NT2/D1 (cell line): ENCODE results near the gene RASGRF2.

ENCODE experiments used
- DNase-seq: peaks from one replicate; pipeline ENCODE4 v3.0.0-alpha.2; 2011; ENCODE audit warnings: low read depth, low spot score
- H3K27me3 ChIP-seq: 2 replicates; pipeline ENCODE4 v1.6.0; 2011; ENCODE audit warnings: mild to moderate bottlenecking; ENCODE audit not compliant: insufficient read length, insufficient read depth
- H3K36me3 ChIP-seq: 2 replicates; pipeline ENCODE4 v1.6.1; 2011; ENCODE audit warnings: mild to moderate bottlenecking, low read length, mixed read lengths; ENCODE audit not compliant: insufficient read depth, insufficient read length
- H3K4me1 ChIP-seq: 2 replicates; pipeline ENCODE4 v1.5.1; 2011; ENCODE audit not compliant: insufficient read depth, insufficient read length
- H3K4me3 ChIP-seq: 2 replicates; pipeline ENCODE4 v1.5.1; 2011; ENCODE audit warnings: low read depth; ENCODE audit not compliant: insufficient read length
- H3K9ac ChIP-seq: 2 replicates; pipeline ENCODE4 v1.6.0; 2011; ENCODE audit warnings: low read depth; ENCODE audit not compliant: insufficient read length
- H3K9me3 ChIP-seq: 2 replicates; pipeline ENCODE4 v1.5.1; 2011; ENCODE audit warnings: mild to moderate bottlenecking, low read length; ENCODE audit not compliant: insufficient read depth
- SUZ12 ChIP-seq: IDR thresholded peaks from 2 replicates; pipeline ENCODE4 v1.6.1; 2011; ENCODE audit not compliant: insufficient read length, insufficient read depth; ENCODE audit errors: extremely low read depth
- YY1 ChIP-seq: IDR thresholded peaks from 2 replicates; pipeline ENCODE4 v1.6.1; 2011; ENCODE audit not compliant: insufficient read length, insufficient read depth
- ZNF274 ChIP-seq: IDR thresholded peaks from 2 replicates; pipeline ENCODE4 v1.6.1; 2011; ENCODE audit warnings: mild to moderate bottlenecking, low read depth, low read length

The RASGRF2 gene

DNA sequence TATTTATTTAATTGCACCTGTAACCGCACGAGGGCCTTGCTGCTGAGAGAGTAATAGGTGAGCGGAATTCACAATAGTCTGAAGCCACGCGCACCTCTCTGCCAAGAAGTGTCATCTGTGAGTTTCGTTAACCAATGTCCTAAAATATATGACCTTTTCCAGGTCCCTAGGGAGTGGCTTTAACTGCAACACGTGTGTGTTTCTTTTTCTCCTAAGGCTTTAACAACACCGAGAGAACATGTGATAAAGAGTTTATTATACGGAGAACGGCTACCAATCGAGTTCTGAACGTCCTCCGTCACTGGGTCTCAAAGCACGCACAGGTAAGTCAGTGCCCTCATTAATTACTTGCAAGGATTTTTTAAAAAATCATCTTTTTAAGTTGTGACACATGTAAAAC is 219.8 kb downstream of the RASGRF2 start:
- DNase-seq, result no peak
- H3K9me3 ChIP-seq, result no peaks in the 10 kb centered on the region
- peaks cover 3% of the 10 kb centered on the region for H3K4me1 ChIP-seq
- no peaks in the 10 kb centered on the region for H3K27me3 ChIP-seq
- TF ChIP-seq SUZ12 (no peak), ZNF274 (no peak), YY1 (no peak)
- no peak overlapping the region for H3K4me3 ChIP-seq
- H3K9ac ChIP-seq, result no peak overlapping the region
- H3K36me3 ChIP-seq, result no peaks in the 10 kb centered on the region

DNA sequence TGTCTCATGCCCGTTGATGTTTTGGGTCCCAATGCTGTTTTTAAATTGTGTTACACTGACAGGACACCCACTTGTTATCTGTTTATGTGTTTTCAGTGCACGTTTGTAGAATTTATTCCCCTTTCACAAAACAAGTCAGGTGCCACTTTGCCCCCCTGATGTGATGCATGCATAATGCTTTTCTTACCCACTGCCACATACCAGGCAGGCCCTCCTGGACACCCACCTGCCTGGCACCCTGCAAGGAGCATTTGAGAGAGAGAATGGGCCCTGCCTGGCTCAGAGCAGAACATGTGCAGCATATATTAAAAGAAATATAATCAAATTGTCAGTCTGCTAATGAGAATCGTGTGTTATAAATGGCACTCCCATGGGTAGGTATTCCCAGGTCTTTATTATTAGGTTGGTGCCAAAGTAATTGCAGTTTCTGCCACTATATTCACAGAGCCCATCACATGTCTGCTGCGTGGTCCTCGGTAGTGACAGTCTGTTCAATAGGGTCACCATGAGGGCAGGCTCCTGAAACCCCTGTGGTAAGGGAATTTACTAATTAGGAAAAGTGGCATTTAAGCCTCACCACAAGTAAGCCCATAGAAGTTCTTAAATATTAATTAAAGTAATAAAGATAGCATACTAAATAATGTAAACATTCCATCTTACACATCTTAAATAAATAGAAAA is 220.8 kb downstream of the RASGRF2 start:
- no peak for TF ChIP-seq YY1
- no peak for TF ChIP-seq SUZ12
- TF ChIP-seq ZNF274, result no peak
- Histone ChIP-seq H3K9ac (no peak overlapping the region), H3K9me3 (no peaks in the 10 kb centered on the region), H3K4me1 (peaks cover 3% of the 10 kb centered on the region), H3K4me3 (no peak overlapping the region), H3K36me3 (no peaks in the 10 kb centered on the region), H3K27me3 (no peaks in the 10 kb centered on the region)
- no peak for DNase-seq

- Histone ChIP-seq H3K9me3 (no peaks in the 10 kb centered on the region), H3K27me3 (no peaks in the 10 kb centered on the region), H3K4me3 (no peak overlapping the region), H3K4me1 (peaks cover 3% of the 10 kb centered on the region), H3K36me3 (no peaks in the 10 kb centered on the region), H3K9ac (no peak overlapping the region)
- TF ChIP-seq SUZ12, result no peak
- TF ChIP-seq YY1, result no peak
- TF ChIP-seq ZNF274, result no peak
- no peak for DNase-seq
These were observed 221.6 kb downstream of the RASGRF2 start for GRCh38 chr5:81181576-81182316.

DNA sequence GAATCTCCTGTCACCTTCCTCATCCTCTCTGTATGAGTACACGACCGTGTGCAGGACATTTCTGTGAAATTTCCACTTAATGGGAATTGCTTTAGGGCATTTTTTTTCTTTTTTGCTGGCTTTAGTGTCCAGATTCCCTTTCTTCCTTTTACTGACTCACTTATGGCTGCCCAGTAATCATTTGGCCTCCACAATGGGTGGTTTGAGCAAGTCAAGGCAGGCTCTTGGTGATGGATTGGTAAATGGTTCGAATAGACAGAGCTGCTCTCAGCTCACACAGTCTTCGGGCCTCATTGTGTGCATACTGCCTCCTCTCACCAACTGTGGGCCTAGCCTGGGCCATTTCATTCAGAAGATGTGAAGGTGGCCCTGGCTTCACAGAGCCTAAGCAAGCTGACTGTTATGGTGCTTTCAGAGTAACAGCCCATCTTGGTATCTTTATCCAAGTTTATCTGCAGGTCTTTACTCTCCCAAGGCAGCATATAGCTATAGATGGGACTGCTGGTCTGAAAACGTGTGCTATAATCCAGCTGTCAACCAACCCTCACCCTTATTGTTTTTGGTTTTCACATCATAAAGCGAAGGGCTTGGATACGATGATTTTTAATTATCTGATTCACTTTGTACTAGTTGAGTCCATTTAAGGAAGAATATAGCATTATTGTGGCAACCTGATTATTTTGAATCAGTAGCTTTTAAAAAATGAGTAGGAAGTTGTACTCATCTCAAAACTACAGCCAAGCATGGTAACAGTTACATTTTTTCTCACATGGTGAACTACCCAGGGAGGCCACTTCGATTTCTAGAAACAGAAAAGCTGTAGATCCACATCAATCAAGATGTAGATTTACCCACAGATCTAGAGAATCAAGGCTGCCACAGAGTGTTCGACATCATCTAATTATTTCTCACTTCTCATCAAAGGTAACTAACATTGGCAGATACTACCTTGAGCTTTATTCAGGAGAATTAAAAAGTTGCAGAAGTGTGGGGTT is 222.5 kb downstream of the RASGRF2 start:
- DNase-seq, result no peak
- Histone ChIP-seq H3K27me3 (no peaks in the 10 kb centered on the region), H3K9me3 (no peaks in the 10 kb centered on the region), H3K9ac (no peak overlapping the region), H3K4me3 (no peak overlapping the region), H3K4me1 (peaks cover 3% of the 10 kb centered on the region), H3K36me3 (no peaks in the 10 kb centered on the region)
- no peak for TF ChIP-seq ZNF274
- TF ChIP-seq YY1, result no peak
- TF ChIP-seq SUZ12, result no peak

DNA sequence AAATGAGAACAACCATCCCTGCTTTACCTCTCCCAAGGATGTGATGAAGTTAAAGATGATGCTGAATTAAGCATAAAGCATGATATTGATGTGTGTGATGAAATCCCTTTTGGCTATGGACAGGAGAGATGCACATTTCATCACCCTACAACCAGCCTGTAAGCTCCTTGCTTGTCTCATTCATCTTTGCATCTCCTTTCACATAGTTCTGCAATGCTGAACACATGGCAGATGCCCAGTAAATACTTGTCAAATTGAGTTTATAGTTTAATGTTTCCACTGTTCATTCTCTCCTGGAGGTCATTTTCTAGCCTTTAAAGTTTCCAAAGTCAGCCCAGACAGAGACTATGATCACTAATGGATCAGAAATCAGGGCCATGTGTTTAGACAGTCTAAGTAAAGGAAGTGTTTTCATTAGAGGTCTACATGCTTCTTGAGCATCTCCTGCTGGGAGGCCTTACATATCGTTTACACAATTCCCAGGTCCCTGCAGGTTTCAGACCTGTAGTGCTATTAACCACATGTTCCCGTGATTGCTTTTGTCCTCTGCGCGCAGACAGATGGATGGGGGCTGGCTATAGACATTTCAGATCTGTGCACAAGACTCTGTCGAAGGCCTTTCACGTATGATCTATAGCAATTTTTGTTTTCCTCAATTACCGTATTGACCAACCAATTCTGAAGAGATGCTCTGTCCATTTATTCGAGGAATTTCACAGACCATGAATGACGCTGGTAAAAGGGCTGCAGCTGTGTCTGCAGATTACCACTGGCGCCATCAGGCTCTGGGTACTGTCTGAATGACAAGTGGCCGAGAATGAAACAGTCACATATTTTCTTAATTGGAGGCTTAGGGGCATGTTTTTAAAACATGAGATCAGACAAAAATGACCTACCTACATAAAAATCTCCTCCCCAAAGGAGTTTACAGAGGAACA is 223.9 kb downstream of the RASGRF2 start:
- Histone ChIP-seq H3K36me3 (no peaks in the 10 kb centered on the region), H3K4me1 (peaks cover 3% of the 10 kb centered on the region), H3K9me3 (no peaks in the 10 kb centered on the region), H3K4me3 (no peak overlapping the region), H3K9ac (no peak overlapping the region), H3K27me3 (no peaks in the 10 kb centered on the region)
- DNase-seq, result no peak
- TF ChIP-seq SUZ12, result no peak
- no peak for TF ChIP-seq ZNF274
- no peak for TF ChIP-seq YY1

DNA sequence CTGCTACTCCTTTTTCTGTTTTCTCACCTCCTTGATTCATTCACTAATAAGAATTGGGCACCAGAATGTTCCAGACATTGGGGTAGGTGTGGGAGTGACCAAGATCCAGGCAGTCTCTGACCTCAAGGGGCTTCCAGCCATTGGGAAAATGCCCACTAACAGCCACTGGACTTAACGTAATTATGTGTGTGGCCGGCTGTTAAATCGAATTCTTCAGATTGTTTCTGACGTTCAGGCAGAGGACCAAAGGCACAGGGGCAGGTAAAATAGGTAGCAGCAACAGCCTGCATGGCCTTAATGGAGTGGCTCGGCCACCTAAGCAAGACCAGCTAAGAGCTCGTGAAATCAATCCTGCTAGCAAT is 224.6 kb downstream of the RASGRF2 start:
- Histone ChIP-seq H3K27me3 (no peaks in the 10 kb centered on the region), H3K36me3 (no peaks in the 10 kb centered on the region), H3K9ac (no peak overlapping the region), H3K4me3 (no peak overlapping the region), H3K9me3 (no peaks in the 10 kb centered on the region), H3K4me1 (peaks cover 3% of the 10 kb centered on the region)
- TF ChIP-seq SUZ12 (no peak), ZNF274 (no peak), YY1 (no peak)
- DNase-seq, result no peak
